Retina (tissue), 1 donor: ENCODE results near the gene MOXD1.

Source experiments
- DNase-seq: peaks from one replicate; pipeline ENCODE4 v3.0.0-alpha.2; 2016

Gene MOXD1

GRCh38 chr6:132399376-132400074 lies 1.8 kb downstream of the MOXD1 start:
- DNase-seq, result no peak

GRCh38 chr6:132395015-132395597 lies 6.2 kb downstream of the MOXD1 start:
- DNase-seq, result no peak

GRCh38 chr6:132392792-132393191 lies 8.5 kb downstream of the MOXD1 start:
- no peak for DNase-seq

GRCh38 chr6:132392270-132392646 lies 9.0 kb downstream of the MOXD1 start:
- DNase-seq, result no peak

- DNase-seq, result peak; percentile 33
Measured at GRCh38 chr6:132391391-132392269, 9.6 kb downstream of the MOXD1 start.

- DNase-seq, result no peak
Measured at GRCh38 chr6:132390451-132390850, 10.8 kb downstream of the MOXD1 start.

- no peak for DNase-seq
Measured at GRCh38 chr6:132390017-132390416, 11.3 kb downstream of the MOXD1 start.

GRCh38 chr6:132388291-132388690 lies 13.0 kb downstream of the MOXD1 start:
- no peak for DNase-seq

GRCh38 chr6:132382630-132383175 lies 18.6 kb downstream of the MOXD1 start:
- no peak for DNase-seq

- no peak for DNase-seq
Measured at GRCh38 chr6:132381381-132381780, 19.9 kb downstream of the MOXD1 start.

- DNase-seq, result no peak
Measured at GRCh38 chr6:132380358-132381029, 20.8 kb downstream of the MOXD1 start.

GRCh38 chr6:132369526-132369925 lies 31.7 kb downstream of the MOXD1 start:
- no peak for DNase-seq

GRCh38 chr6:132368916-132369481 lies 32.3 kb downstream of the MOXD1 start:
- no peak for DNase-seq

GRCh38 chr6:132365281-132365907 lies 35.9 kb downstream of the MOXD1 start:
- peak; percentile 15 for DNase-seq

GRCh38 chr6:132364306-132365074 lies 36.8 kb downstream of the MOXD1 start:
- no peak for DNase-seq

- no peak for DNase-seq
Measured at GRCh38 chr6:132362442-132363185, 38.7 kb downstream of the MOXD1 start.

- no peak for DNase-seq
Measured at GRCh38 chr6:132361101-132361500, 40.2 kb downstream of the MOXD1 start.

GRCh38 chr6:132359886-132360285 lies 41.4 kb downstream of the MOXD1 start:
- no peak for DNase-seq

- DNase-seq, result no peak
Measured at GRCh38 chr6:132357120-132357519, 44.2 kb downstream of the MOXD1 start.

GRCh38 chr6:132354517-132355167 lies 46.6 kb downstream of the MOXD1 start:
- DNase-seq, result no peak
